AG10803 (cell line): ENCODE results near the gene SPIB.
"Not testable (repeated sequence)": the region's sequence is repeated elsewhere in the genome, so short reads cannot be mapped to it uniquely, and the experiment has no call there.

Experiments
- DNase-seq: peaks from one replicate; pipeline ENCODE4 v3.0.0; 2010; ENCODE audit warnings: low read depth
- H3K4me3 ChIP-seq: 2 replicates; pipeline ENCODE4 v1.5.1; 2011; ENCODE audit warnings: mild to moderate bottlenecking, low read length, control low read depth
- CTCF ChIP-seq: conservative IDR thresholded peaks from 2 replicates; pipeline ENCODE4 v1.5.1; 2011; ENCODE audit warnings: mild to moderate bottlenecking, low read length, control low read depth, inconsistent platforms

SPIB gene

DNA sequence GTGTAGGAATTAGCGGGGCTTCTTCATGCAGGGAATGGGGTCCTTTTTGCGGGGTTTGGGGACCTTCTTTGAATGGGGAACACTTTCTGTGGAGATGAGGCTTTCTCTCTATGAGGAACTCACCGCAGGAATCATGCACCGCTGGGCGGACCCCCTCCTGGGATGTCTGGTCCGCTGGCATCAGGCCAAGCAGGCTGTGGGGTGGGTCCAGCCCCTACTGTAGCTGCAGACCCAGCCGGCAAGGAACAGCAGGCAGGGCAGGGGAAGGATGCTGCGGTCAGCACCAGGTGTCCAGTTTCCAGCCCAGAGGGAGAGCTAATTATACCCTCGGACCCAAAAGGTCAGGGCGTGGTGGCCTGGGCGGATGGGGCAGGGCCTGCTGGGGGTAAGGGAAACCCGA, 15.8 kb downstream of the SPIB start:
- DNase-seq, result no peak
- no peak for TF ChIP-seq CTCF
- H3K4me3 ChIP-seq, result no peak overlapping the region

DNA sequence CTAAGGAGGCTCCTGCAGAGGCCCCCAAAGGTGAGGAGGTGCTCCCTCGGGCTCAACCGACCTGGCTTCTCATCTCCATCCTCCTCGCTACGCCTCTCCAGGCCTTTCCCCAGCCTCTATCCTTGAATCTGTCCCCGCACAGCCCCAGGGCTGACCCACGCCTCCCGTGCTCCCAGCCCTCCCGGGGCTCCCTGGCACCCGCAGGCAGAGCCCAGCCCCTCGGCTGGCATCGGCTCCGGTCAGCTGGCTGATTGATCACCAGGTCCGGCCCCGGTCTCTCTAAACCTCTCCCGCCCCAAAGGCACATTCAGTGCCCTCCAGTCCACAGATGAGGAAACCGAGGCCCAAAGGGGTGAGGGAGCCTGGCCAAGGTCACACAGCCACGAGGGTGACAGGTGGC, 16.5 kb downstream of the SPIB start:
- TF ChIP-seq CTCF, result no peak
- no peak overlapping the region for H3K4me3 ChIP-seq
- no peak for DNase-seq

GRCh38 chr19:50435627-50436026, 16.9 kb downstream of the SPIB start:
- no peak for TF ChIP-seq CTCF
- DNase-seq, result no peak
- no peak overlapping the region for H3K4me3 ChIP-seq

- DNase-seq, result no peak
- no peak for TF ChIP-seq CTCF
- no peak overlapping the region for H3K4me3 ChIP-seq
These were observed 19.2 kb downstream of the SPIB start for GRCh38 chr19:50437862-50438449.

- not testable (repeated sequence) for H3K4me3 ChIP-seq, DNase-seq
These were observed 20.4 kb downstream of the SPIB start for GRCh38 chr19:50439130-50439529.

GRCh38 chr19:50444059-50444458, 25.3 kb downstream of the SPIB start:
- H3K4me3 ChIP-seq, result no peak overlapping the region
- no peak for TF ChIP-seq CTCF
- no peak for DNase-seq

DNA sequence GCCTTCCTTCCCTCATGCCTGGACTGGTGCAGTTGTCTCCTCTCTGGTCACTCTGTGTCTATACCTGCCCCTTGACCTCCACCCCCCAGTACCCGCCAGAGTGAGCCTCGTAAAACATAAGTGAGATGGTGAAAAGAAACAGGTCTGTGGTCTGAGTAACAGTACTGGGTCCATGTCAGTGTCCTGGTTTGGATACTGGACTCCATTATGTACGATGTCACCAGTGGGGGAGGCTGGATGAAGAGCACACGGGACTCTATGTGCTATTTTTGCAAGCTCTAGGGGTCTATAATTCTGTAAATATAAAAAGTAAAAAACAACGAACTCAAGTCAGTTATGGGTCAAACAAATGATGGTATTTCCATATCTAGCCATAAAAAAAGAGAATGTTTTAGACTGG, 28.3 kb downstream of the SPIB start:
- no peak for TF ChIP-seq CTCF
- no peak overlapping the region for H3K4me3 ChIP-seq
- DNase-seq, result no peak

DNA sequence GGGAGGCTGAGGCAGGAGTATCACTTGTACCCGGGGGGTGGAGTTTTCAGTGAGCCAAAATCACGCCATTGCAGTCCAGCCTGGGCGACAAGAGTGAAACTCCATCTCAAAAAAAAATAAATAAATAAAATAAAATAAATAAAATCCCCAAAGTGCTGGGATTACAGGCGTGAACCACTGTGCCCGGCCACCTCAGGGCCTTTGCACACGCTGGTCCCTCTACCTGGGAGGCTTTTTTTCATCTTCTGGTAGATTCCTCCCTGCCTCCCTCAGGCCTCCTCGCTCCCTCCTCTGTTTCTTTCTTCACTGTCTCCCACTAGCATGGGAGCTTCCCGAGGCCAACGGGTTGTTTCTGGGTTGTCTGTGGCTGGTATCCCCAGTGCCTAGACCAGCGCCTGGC, 29.0 kb downstream of the SPIB start:
- DNase-seq, result no peak
- no peak overlapping the region for H3K4me3 ChIP-seq
- no peak for TF ChIP-seq CTCF
